KOPT-K1 (cell line): Measurements from ENCODE around the gene FLRT1.

Source experiments
- H3K27ac ChIP-seq: fragments of 200-600 bp; sonication (generic); 2 replicates; pipeline ENCODE4 v1.5.1; 2016; ENCODE audit warnings: antibody characterized with exemption, mild to moderate bottlenecking, low read depth, low read length; ENCODE audit not compliant: poor library complexity, severe bottlenecking
- H3K36me3 ChIP-seq: fragments of 200-600 bp; sonication (generic); 2 replicates; pipeline ENCODE4 v1.5.1; 2017; ENCODE audit warnings: antibody characterized with exemption, mild to moderate bottlenecking, low read length, moderate library complexity; ENCODE audit not compliant: insufficient read depth
- H3K9me3 ChIP-seq: fragments of 200-600 bp; sonication (generic); 2 replicates; pipeline ENCODE4 v1.5.1; 2017; ENCODE audit warnings: antibody characterized with exemption, low read length, mild to moderate bottlenecking; ENCODE audit not compliant: insufficient read depth, poor library complexity, severe bottlenecking

The FLRT1 gene

DNA sequence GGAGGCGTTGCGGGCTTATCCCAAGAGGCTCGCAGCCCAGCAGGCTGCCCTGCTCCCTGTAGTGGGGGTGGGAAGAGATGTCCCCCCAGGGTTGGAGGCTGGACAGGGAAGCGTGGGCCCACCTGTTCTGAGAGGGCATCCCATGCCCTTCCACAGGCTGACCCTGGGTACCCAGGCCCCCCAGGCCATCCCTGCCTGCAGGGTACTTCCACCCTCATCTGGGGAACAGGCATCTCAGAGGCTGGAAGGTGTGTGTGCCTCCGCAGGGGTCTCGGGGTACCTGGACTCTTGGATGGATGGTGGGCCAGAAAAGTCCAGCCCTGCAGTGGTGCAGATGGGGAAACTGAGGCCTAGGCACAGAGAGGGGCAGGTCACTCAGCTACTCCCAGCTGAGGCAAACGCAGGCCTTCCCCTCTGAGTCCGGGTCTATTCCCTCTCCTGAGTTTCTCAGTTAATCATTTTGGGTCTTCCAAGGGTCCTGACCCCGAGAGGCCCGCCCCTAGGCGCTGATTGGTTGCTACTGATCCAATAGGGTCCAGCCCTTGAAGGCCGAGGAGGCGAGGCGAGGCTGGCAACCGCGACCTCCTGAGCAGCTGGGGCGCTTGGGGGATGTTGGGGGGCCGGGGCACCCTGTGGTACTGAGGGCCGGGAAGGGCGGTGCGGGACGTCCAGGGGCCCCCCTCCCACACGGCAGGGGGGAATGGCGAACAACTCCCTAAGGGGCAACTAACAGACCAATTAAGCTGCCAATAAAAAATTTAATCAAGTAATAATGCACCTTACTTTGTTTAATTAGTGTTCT is 23.8 kb downstream of the FLRT1 start:
- Histone ChIP-seq H3K27ac (no peak overlapping the region), H3K36me3 (no peaks in the 10 kb centered on the region), H3K9me3 (no peaks in the 10 kb centered on the region)

DNA sequence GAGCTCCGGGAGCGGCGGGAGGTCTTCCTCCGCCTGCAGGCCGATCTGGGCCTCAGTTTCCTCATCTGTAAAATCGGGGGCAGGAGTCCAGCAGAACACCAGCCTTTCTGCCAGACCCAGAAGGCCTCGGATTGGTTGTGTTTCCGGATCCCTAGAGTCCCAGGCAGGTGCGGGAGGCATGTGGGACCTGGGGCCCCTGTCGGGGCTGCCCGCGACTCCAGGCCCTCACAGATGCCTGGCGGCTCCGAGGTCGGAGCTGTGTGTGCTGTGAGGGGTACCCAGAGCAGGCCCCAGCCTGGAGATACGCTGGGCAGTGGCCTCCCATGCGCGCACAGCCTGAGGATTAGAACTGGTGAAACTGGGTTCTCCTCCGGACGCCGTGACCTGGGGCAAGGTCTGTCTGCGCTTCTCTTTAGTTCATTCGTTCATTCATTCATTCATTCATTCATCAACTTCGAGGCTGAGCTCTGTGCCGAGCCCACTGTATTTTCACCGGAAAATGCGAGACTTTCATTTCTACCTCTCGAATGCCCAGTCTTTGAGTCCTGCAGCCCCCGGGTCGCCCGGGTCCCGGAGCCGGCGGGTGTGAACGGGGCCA is 24.6 kb downstream of the FLRT1 start:
- Histone ChIP-seq H3K27ac (no peak overlapping the region), H3K36me3 (no peaks in the 10 kb centered on the region), H3K9me3 (no peaks in the 10 kb centered on the region)

DNA sequence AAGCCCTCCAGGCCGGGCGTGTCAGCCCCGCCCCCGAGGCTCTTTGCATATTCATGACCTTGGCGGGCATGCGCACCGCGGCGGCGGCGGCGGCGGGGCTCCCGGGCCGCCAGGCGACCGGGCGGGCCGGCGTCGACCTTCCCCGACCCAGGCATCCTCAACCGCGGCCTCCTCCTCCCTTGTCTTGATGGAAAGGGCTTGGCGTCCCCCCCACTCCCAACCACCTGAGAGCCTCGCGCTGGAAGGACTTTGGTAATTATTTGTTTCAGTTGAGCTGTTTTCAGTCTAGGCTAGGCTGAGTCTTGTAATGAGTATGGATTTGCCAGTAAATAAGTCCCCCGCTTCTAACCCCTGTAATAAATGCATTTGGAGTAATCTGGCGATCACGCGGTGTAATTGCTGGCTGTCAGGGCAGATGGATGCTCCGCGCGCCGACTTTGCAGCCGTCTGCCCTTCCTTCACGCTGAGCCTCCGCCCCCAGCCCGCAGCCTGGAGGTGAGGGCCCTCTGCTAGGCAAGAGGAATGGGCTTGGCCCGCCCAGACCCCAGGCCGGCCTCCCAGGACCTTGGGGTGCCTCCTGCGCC is 25.2 kb downstream of the FLRT1 start:
- H3K36me3 ChIP-seq: no peaks in the 10 kb centered on the region
- no peaks in the 10 kb centered on the region for H3K9me3 ChIP-seq
- no peak overlapping the region for H3K27ac ChIP-seq

DNA sequence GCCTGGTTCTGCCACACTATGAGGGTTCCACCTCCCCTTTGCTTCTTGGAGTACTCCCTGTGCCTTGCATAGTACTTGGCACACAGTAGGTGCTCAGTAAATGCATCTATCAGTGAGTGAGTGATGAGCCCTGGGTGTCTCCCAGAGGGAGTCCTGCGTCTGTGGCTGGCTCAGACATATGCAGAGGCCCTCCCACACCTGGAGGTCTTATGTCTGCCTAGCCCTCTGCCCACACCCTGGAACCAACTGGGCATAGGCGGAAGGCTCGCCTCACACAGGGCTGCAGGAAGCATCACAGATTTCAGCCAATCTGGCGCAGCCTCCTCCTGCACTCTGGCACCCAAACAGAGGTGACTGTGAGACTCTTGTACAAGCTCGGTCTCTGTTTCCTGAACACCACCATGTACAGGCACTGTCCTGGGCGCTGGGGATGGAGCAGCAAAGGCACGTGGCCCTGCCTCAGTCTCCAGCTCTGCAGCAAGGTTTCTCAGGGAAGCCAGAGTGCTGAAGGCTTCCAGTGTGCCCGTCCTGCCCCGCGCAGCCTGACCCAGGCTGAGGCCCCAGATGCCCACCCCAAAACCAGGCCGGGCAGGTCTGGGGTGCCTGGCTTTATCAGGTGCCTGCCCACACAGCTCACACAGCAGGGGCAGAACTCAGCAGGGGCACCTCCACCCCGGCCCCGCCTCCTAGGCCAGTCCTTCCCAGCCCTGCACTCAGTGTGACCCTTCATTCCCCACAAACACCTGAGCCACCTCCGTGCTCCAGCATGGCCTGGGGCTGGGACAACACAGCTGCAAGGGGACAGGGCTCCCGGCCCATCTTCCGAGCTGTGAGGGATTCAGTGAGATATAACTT is 26.7 kb downstream of the FLRT1 start:
- Histone ChIP-seq H3K27ac (no peak overlapping the region), H3K9me3 (no peaks in the 10 kb centered on the region), H3K36me3 (no peaks in the 10 kb centered on the region)

DNA sequence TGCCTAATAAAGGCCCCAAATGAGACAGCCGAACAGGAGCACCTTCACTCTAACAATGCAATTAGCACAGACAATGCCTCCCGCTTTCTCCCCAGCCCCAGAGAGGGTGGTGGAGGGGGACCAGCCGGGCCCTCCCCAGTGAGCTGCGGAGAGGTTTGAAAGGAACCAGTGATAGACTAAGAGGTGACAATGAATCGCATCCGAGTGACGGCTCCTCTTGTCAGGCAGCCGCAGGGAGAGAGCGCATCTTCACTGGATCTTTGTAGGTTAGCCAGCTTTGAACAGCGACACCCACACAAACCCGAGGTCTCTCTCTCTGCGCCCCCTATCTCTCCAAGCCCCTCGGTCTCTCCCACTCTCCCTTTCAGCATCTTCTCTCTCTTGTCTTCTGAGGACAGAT is 28.0 kb downstream of the FLRT1 start:
- Histone ChIP-seq H3K9me3 (no peaks in the 10 kb centered on the region), H3K27ac (no peak overlapping the region), H3K36me3 (no peaks in the 10 kb centered on the region)

DNA sequence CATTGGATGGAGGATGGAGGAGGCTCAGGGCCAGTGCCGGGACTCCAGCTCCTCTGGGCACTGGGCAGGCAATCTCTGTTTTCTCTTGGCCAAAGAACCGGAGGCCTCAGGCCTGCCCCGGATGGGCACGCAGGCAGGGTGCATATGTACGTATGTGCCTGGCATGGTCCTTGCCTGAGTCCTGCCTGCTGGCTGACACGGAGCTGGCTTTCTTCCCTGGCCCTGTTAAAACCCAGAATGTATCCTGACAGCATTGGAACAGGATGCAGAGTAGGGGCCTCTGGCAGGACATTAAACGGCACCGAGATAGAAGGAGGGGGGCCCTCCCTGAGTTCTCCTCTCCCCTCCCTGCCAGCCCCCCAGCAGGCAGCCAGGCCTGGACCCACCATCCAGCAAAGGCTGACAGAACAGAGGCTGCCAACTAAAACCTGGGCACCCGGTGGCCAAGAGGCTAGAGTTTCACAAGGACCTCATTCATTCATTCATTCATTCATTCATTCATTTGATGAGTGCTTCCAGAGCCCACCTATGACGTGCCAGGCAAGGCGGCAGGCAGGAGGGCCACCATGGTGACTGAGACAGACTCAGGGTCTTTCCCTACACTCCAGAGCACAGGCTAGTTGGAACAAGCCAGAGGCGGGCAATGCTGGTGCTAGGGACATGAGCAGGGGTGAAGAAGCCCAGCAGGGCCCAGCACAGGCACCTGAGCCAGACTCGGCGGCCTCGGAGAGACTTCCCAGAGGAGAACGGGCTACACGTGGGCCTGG is 28.8 kb downstream of the FLRT1 start:
- Histone ChIP-seq H3K9me3 (no peaks in the 10 kb centered on the region), H3K36me3 (no peaks in the 10 kb centered on the region), H3K27ac (no peak overlapping the region)

DNA sequence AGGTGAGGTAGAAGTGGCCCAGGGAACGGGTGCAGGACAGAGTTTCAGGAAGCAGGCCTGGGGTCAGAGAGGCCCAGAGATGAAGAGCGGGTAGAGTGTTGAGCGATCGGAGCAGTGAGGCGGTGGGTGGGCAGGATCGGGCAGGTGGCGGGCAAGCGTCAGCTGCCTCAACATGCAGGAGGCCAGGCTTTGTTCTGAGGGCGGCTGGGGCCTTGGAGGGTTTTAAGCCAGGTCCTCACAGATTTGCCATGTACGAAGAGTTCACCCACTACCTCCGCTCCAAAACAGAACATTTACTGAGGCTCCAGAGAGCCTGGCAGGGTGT is 29.4 kb downstream of the FLRT1 start:
- Histone ChIP-seq H3K27ac (no peak overlapping the region), H3K36me3 (no peaks in the 10 kb centered on the region), H3K9me3 (no peaks in the 10 kb centered on the region)

DNA sequence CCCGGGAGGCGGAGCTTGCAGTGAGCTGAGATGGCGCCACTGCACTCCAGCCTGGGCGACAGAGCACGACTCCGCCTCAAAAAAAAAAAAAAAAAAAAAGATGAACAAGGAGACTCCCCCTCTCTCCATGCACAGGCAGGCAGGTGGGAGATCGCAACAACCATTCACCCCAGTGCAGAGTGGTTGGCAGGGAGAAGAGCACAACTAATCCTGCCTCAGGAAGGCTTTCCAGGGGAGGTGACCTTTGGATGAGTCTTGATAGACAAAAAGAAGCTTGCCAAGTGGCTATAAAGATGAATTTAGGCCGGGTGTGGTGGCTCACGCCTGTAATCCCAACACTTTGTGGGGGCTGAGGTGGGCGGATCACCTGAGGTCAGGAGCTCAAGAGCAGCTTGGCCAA is 30.0 kb downstream of the FLRT1 start:
- Histone ChIP-seq H3K36me3 (no peaks in the 10 kb centered on the region), H3K9me3 (no peaks in the 10 kb centered on the region), H3K27ac (no peak overlapping the region)

DNA sequence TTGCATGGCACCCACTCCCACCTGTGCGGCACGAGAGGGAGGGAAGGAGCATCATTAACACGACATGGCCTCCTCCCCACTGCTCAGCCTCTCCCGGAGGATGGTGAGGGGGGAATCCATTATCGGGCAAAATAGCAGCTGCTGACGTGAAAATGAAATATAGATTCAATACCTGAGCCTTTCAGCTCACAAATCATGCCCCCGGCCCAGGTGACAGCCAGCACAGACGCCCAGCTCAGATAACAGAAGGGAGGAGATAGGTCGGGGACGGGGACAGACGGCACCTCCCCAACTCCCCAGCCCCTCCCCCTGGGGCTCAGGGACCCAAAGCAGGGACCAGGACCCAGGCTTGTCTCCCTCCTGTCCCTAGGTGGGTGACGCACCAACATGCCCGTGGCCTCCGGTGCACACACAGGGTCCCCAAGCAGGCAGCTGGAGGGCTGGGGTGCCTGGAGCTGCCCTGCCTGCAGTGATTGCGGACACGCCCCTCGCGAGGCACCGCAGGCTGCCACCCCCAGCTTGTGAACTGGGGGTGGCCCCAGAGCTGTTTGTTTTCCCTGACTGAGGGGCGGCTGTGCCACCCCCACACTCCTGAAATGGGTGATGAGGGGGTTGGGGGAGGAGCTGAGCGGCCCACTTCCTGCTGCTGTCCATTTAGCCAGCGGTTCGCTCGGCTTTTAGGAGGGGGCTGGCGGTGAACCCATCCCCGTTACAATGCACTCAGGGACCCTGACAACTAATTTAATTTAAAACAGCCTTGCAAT is 31.7 kb downstream of the FLRT1 start:
- H3K27ac ChIP-seq: no peak overlapping the region

DNA sequence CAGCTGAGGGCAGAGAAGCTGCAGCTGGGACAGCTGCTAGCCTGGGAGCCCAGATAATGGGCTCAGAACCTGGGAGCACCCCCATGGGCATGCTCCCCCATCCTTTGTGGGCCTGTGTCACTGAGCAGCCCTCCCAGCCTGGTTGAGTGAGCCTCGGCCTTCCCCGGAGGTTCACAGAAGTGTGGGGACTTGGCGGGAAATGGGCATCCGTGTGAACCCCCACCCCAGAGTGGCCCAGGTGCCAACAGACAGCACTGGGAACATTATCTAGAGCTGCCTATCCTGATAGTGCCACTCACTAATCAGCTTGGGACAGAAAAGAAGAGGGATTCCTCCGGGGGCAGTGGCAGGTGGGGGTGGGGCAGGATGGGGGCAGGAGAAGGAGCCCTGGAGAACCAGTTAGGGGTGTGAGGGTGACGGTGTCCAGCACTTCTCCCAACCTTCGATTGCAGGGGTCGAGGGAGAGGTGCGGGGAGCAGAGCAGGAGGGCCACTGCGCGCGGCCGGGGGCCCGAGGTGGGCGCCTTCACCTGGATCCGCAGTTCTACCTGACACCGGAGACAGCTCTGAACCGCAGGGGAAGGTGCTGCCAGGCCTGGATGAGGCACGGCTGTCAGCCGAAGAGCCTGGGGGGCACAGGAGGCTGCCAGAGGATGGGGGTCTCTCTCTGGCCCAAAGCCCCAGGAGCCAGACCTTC is 33.1 kb downstream of the FLRT1 start:
- Histone ChIP-seq H3K9me3 (no peaks in the 10 kb centered on the region), H3K27ac (no peak overlapping the region), H3K36me3 (no peaks in the 10 kb centered on the region)

More for the DNA sequence above, 31.7 kb downstream of the FLRT1 start:
- H3K9me3 ChIP-seq: no peaks in the 10 kb centered on the region
- H3K36me3 ChIP-seq: no peaks in the 10 kb centered on the region

DNA sequence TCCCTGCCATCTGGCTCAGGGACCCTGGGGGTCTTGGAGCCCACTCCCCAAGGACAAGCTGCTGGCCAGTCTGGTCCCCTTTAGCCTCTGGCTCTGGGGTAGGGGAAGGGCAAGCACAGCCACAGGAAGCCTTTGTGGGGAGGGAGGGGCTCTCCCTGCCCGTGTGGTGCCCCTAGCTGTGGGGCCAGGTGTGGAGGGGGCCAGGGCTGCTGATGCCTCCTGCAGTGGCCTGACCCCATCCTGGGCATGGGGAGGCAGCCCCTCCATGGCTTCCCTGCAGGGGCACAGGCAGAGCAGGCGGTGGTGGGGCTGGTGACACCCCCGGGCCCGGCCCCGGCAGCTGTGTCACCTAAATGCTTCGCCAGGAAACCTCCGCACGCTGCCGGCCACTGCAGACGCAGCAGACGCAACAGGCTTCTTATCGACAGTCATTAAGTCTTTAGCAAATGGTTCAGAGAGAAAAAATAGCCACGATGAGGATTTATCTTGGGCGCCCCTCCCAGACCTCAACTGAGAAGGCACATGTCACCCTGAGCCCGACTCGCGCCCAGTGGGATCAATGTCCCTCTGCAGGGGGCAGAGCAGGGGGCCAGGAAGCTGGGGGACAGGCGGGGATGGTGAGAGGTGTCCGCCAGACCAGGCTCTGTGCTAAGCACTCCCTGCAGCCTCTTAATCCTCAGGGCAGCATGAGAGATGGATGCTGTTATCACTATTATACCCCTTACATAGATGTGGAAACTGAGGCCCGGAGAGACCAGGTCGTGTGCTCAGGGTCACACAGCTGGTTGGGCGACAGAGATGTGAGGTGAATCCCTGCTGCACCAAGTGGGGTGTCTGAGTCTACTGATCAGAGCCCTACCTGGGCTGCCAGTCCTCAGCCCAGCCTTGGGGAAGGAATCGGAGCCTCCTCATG is 33.9 kb downstream of the FLRT1 start:
- no peaks in the 10 kb centered on the region for H3K9me3 ChIP-seq
- no peak overlapping the region for H3K27ac ChIP-seq
- H3K36me3 ChIP-seq: no peaks in the 10 kb centered on the region

DNA sequence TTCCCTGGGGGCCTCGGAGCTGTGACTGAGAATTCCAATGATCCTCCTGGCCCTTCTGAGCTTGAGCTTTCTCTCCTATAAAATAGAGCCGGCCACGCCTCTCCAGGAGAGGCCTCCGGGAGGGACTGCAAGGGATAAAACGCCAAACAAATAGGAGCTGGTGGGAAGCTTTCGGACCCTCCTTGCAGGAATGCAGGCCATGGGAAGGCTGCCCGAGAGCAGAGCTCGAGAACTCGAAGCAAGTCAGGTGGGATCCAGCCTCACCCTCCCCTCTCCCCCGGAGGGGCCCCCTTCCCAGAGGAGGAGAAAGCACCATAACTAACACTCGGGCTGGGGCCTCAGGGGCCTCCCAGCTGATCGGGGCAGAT is 34.6 kb downstream of the FLRT1 start:
- no peaks in the 10 kb centered on the region for H3K9me3 ChIP-seq
- H3K27ac ChIP-seq: no peak overlapping the region
- no peaks in the 10 kb centered on the region for H3K36me3 ChIP-seq

DNA sequence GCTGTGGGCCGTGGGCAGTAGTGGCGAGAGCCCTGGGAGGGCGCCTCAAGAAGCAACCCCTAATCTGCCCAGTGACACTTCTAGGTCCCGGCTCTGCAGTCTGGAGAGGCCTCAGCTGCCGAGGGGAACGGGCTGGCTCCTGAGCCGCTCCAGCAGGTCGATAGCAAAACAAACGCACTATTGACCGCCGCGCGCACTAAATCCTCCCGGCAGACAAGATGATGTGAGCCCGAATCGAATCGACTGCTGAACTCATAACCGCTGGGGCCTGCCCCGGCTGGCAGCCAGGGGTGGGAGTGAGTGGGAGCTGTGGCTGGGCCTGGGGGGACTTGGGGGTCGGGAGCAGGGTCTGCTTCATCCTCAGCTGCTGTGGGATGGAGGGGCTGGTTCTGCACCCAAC is 36.1 kb downstream of the FLRT1 start:
- Histone ChIP-seq H3K9me3 (no peaks in the 10 kb centered on the region), H3K27ac (no peak overlapping the region), H3K36me3 (no peaks in the 10 kb centered on the region)
